Fibroblast of mammary gland (primary cell): ENCODE results near the gene PCSK4.

Source experiments
- DNase-seq: peaks from one replicate; pipeline ENCODE4 v3.0.0-alpha.2; 2010; ENCODE audit warnings: low read depth
- H3K4me3 ChIP-seq: 2 replicates; pipeline ENCODE4 v1.5.1; 2011; ENCODE audit warnings: low read depth, mild to moderate bottlenecking, low read length, moderate library complexity; ENCODE audit not compliant: control insufficient read depth
- CTCF ChIP-seq: conservative IDR thresholded peaks from 2 replicates; pipeline ENCODE4 v1.5.1; 2011; ENCODE audit warnings: low read depth, low read length, inconsistent platforms; ENCODE audit not compliant: control insufficient read depth, insufficient read depth

The PCSK4 gene

DNA sequence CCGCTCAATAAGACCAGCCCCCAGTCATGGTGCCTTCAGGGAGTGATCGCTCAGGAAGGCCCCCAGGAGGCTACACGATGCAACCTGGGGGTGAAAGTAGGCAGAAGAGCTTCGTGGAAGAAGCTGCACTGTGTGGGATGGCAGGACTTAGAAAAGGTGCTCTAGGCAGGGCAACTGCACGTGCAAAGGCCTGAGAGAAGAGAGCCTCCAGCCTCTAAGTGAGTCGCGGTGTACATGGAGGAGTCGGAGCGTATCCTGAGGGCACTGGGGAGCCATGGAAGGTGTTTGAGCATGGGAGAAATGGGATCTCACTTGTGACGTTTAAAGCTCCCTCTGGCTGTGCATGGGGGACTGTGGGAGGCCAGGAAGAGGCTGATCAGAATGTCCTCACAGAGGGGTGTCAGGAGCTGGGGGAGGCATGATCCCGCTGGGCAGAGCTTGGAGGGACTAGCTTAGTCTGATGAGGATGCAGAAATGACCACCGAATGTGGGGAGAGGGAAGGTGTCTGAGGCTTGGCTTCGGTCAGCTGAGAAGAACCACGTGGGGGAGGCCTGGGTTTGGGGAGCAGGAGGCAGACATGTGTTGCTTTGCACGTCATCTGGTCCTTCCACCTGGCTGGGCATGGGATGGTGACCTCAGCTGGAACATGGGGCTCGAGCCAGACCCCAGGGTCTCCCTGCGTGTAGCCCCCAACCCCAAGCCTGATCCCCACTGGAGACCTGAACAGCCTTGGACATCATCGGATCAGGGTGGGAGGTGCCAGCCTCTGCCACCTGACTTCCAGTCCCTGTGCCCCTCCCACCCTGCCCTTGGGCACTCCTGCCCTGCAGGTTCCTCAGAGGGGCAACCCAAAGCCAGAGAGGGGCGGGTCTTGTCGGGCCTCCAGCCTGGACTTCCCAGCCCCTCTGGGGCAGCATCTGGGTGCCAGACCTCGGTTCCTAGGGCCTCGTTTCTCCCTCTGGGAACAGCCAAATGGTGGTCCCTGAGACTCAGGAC is 39.1 kb downstream of the PCSK4 start:
- H3K4me3 ChIP-seq = no peak overlapping the region
- DNase-seq = no peak
- no peak for TF ChIP-seq CTCF

- no peak for TF ChIP-seq CTCF
- DNase-seq = no peak
- no peak within 1 kb of the TSS for H3K4me3 ChIP-seq
These were observed 40.4 kb downstream of the PCSK4 start, which contains the start of gene APC2 for GRCh38 chr19:1449467-1450442. APC2 (plus strand) TSS chr19:1450121; CDS start chr19:1453002, 2,881 bp downstream.

DNA sequence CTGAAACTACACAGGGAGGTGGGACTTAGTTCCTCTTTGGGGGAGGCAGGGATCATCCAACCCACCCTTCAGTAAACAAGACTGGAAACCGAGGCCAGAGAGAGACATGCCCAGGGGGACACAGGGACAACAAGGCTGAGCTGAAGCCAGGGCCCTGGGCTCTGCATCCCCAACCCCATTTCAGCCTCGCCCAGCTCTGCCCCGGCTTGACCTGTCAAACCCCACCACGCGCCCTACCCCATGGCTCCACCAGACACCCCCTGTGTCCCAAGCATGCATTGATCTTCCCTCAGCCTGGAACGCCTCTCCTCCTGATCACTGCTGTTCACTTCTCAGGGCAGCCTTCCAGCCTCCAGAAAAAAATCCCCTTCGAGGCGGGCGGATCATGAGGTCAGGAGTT is 42.2 kb downstream of the PCSK4 start:
- DNase-seq = no peak
- TF ChIP-seq CTCF = no peak
- no peak overlapping the region for H3K4me3 ChIP-seq

DNA sequence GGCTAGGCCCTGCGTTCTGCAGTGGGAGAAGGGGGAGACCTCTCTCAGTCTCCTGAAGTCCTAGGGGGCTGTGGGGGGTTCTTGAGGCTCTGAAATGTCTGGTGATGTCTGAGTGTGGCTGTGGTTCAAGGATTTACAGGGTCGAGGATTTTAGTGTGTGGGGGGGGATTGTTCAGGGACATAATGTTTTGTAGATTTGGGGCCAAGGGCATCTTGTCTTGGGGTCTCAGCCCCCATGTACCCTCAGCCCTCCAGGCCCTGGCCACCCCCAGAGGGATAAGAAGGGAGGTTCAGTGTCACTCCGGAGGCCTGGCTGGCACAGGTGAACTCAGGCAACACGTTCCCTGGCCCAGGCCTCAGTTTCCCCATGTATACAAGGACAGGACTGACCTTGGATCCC is 42.6 kb downstream of the PCSK4 start:
- no peak for TF ChIP-seq CTCF
- no peak overlapping the region for H3K4me3 ChIP-seq
- DNase-seq = no peak

DNA sequence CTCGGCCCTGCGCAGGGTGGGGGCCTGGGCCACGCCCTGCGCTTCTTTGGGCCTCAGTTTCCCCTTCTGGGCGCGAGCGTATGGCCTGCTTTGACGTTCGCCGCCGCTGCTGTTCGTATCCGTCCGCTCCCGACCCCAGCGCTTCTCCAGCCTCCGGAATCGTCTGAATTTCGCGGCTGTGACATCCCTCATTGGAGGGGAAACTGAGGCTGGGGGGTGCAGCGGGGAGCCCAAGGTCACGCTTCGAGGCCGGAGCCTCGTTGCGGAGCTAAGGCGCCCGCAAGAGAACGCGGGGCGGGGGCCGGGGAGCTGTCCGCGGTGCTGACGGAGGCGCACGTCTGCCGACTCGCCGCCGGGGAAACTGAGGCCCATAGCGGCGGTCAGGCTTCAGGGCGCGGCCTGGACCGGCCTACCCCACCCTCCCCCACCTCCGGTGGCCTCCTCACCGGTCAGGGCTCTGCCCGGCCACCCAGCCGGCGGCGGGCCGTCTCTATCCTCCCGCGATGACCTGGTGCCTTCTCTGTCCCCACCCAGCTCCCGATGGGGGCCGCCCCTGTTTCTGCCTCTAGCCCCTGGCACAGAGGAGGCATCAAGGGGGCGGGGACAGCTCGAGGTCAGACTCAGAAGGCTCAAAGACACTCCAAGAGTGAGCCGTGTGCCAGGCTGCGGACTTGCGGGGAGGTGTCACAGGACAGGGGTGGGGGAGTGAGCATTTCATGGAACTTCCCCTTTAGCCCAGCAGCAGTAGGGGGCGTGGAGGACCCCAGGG is 43.3 kb downstream of the PCSK4 start:
- DNase-seq = no peak
- TF ChIP-seq CTCF = no peak
- H3K4me3 ChIP-seq = no peak overlapping the region
